ENCODE measurements around the gene TTC34.
"Not testable (repeated sequence)": the region's sequence is repeated elsewhere in the genome, so short reads cannot be mapped to it uniquely, and the experiment has no call there.

TTC34 gene

GRCh38 chr1:2775333-2775732, 26.2 kb downstream of the TTC34 start:
- DNase-seq (ENCODE audit: low read depth) = not testable (repeated sequence)

GRCh38 chr1:2768052-2768451, 33.4 kb downstream of the TTC34 start:
- DNase-seq (ENCODE audit: low read depth) = not testable (repeated sequence)

DNA sequence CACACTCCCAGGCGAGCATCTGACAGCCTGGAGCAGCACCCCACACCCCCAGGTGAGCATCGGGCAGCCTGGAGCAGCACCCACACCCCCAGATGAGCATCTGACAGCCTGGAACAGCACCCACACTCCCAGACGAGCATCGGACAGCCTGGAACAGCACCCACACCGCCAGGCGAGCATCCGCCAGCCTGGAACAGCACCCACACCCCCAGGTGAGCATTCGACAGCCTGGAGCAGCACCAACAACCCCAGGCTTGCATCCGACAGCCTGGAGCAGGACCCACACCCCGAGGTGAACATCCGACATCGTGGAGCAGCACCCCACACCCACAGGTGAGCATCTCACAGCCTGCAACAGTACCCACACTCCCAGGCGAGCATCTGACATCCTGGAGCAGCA, 42.1 kb downstream of the TTC34 start:
- DNase-seq (ENCODE audit: low read depth) = not testable (repeated sequence)

DNA sequence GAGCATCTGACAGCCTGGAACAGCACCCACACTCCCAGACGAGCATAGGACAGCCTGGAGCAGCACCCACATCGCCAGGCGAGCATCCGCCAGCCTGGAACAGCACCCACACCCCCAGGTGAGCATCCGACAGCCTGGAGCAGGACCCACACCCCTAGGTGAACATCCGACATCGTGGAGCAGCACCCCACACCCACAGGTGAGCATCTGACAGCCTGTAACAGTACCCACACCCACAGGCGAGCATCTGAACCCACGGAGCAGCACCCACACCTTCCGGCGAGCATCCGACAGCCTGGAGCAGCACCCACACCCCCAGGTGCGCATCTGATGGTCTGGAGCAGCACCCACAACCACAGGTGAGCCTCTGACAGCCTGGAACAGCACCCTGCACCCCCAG, 44.0 kb downstream of the TTC34 start:
- not testable (repeated sequence) for DNase-seq (ENCODE audit: low read depth)

DNA sequence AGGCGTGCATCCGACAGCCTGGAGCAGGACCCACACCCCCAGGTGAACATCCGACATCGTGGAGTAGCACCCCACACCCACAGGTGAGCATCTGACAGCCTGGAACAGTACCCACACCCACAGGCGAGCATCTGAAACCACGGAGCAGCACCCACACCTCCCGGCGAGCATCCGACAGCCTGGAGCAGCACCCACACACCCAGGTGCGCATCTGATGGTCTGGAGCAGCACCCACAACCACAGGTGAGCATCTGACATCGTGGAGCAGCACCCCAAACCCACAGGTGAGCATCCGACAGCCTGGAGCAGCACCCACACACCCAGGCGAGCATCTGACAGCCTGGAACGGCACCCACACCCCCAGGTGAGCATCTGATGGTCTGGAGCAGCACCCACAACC, 46.1 kb downstream of the TTC34 start:
- DNase-seq (ENCODE audit: low read depth) = not testable (repeated sequence)

DNA sequence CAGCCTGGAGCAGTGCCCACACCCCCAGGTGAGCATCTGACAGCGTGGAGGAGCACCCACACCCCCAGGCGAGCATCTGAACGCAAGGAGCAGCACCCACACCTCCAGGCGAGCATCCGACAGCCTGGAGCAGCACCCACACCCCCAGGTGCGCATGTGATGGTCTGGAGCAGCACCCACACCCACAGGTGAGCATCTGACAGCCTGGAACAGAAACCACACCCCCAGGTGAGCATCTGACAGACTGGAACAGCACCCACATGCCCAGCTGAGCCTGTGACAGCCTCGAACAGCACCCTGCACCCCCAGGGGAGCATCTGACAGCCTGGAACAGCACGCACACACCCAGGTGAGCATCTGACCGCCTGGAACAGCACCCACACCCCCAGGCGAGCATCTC, 46.9 kb downstream of the TTC34 start:
- not testable (repeated sequence) for DNase-seq (ENCODE audit: low read depth)

DNA sequence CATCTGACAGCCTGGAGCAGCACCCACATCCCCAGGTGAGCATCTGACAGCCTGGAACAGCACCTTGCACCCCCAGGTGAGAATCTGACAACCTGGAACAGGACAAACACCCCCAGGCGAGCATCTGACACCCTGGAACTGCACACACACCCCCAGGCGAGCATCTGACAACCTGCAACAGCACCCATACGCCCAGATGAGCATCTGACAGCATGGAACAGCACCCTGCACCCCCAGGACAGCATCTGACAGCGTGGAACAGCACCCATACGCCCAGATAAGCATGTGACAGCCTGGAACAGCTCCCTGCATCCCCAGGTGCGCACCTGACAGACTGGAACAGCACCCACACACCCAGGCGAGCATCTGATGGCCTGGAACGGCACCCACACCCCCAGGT, 49.0 kb downstream of the TTC34 start:
- DNase-seq (ENCODE audit: low read depth) = not testable (repeated sequence)

- not testable (repeated sequence) for DNase-seq (ENCODE audit: low read depth)
Measured at GRCh38 chr1:2751866-2752265, 49.6 kb downstream of the TTC34 start.

DNA sequence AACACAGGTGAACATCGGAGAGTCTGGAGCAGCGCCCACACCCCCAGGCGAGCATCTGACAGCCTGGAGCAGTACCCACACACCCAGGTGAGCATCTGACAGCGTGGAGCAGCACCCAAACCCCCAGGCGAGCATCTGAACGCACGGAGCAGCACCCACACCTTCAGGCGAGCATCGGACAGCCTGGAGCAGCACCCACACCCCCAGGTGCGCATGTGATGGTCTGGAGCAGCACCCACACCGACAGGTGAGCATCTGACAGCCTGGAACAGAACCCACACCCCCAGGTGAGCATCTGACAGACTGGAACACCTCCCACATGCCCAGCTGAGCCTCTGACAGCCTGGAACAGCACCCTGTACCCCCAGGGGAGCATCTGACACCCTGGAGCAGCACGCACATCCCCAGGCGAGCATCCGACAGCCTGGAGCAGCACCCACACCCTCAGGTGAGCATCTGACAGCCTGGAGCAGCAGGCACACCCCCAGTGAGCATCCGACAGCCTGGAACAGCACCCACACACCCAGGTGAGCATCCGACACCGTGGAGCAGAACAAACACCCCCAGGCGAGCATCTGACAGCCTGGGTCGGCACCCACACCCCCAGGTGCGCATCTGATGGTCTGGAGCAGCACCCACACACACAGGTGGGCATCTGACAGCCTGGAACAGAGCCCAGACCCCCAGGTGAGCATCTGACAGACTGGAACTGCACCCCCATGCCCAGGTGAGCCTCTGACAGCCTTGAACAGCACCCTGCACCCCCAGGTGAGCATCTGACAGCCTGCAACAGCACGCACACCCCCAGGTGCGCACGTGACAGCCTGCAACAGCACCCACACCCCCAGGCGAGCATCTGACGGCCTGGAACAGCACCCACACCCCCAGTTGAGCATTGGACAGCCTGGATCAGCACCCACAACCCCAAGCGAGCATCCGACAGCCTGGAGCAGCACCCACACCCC, 50.4 kb downstream of the TTC34 start:
- not testable (repeated sequence) for DNase-seq (ENCODE audit: low read depth)

DNA sequence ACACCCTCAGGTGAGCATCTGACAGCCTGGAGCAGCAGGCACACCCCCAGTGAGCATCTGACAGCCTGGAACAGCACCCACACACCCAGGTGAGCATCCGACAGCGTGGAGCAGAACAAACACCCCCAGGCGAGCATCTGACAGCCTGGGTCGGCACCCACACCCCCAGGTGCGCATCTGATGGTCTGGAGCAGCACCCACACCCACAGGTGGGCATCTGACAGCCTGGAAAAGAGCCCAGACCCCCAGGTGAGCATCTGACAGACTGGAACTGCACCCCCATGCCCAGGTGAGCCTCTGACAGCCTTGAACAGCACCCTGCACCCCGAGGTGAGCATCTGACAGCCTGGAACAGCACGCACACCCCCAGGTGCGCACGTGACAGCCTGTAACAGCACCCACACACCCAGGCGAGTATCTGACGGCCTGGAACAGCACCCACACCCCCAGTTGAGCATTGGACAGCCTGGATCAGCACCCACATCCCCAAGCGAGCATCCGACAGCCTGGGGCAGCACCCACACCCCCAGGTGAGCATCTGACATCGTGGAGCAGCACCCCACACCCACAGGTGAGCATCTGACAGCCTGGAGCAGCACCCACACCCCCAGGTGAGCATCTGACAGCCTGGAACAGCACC, 51.3 kb downstream of the TTC34 start:
- not testable (repeated sequence) for DNase-seq (ENCODE audit: low read depth)

DNA sequence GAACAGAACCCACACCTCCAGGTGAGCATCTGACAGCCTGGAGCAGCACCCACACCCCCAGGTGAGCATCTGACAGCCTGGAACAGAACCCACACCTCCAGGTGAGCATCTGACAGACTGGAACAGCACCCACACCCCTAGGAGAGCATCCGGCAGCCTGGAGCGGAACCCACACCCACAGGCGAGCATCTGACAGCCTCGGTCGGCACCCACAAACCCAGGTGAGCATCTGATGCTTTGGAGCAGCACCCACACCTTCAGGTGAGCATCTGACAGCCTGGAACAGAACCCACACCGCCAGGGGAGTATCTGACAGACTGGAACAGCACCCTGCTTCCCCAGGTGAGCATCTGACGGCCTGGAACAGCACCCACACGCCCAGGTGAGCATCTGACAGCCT, 52.9 kb downstream of the TTC34 start:
- DNase-seq (ENCODE audit: low read depth) = not testable (repeated sequence)

- DNase-seq (ENCODE audit: low read depth) = not testable (repeated sequence)
Measured at GRCh38 chr1:2694796-2695195, 106.7 kb downstream of the TTC34 start.

DNA sequence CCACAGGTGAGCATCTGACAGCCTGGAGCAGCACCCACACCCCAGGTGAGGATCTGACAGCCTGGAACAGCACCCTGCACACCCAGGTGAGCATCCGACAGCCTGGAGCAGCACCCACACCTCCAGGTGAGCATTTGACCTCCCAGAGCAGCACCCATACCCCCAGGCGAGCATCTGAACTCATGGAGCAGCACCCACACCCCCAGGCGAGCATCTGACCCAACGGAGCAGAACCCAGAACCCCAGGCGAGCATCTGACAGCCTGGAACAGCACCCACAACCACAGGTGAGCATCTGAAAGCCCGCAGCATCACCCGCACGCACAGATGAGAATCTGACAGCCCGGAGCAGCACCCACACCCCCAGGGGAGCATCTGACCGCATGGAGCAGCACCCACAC, 111.3 kb downstream of the TTC34 start:
- not testable (repeated sequence) for DNase-seq (ENCODE audit: low read depth)

DNA sequence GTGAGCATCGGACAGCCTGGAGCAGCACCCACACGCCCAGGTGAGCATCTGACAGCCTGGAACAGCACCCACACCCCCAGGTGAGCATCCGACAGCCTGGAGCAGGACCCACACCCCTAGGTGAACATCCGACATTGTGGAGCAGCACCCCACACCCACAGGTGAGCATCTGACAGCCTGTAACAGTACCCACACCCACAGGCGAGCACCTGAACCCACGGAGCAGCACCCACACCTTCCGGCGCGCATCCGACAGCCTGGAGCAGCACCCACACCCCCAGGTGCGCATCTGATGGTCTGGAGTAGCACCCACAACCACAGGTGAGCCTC, 113.2 kb downstream of the TTC34 start:
- not testable (repeated sequence) for DNase-seq (ENCODE audit: low read depth)

GRCh38 chr1:2687638-2688335, 113.7 kb downstream of the TTC34 start:
- DNase-seq (ENCODE audit: low read depth) = not testable (repeated sequence)

- not testable (repeated sequence) for DNase-seq (ENCODE audit: low read depth)
Measured at GRCh38 chr1:2687174-2687591, 114.3 kb downstream of the TTC34 start.

GRCh38 chr1:2686091-2686863, 115.2 kb downstream of the TTC34 start:
- DNase-seq (ENCODE audit: low read depth) = not testable (repeated sequence)

DNA sequence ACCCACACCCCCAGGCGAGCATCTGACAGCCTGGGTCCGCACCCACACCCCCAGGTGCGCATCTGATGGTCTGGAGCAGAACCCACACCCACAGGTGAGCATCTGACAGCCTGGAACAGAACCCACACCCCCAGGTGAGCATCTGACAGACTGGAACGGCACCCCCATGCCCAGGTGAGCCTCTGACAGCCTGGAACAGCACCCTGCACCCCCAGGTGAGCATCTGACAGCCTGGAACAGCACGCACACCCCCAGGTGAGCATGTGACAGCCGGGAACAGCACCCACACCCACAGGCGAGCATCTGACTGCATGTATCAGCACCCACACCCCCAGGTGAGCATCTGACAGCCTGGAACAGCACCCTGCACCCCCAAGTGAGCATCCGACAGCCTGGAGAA, 115.8 kb downstream of the TTC34 start:
- DNase-seq (ENCODE audit: low read depth) = not testable (repeated sequence)

GRCh38 chr1:2684878-2685277, 116.6 kb downstream of the TTC34 start:
- not testable (repeated sequence) for DNase-seq (ENCODE audit: low read depth)

GRCh38 chr1:2684000-2684399, 117.5 kb downstream of the TTC34 start:
- not testable (repeated sequence) for DNase-seq (ENCODE audit: low read depth)

DNA sequence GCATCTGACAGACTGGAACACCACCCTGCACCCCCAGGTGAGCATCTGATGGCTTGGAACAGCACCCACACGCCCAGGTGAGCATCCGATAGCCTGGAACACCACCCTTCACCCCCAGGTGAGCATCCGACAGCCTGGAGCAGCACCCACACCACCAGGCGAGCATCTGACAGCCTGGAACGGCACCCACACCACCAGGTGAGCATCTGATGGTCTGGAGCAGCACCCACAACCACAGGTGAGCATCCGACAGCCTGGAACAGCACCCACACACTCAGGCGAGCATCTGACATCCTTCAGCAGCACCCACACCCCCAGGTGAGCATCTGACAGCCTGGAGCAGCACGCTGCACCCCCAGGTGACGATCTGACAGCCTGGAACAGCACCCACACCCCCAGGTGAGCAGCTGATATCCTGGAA, 118.2 kb downstream of the TTC34 start:
- not testable (repeated sequence) for DNase-seq (ENCODE audit: low read depth)

DNA sequence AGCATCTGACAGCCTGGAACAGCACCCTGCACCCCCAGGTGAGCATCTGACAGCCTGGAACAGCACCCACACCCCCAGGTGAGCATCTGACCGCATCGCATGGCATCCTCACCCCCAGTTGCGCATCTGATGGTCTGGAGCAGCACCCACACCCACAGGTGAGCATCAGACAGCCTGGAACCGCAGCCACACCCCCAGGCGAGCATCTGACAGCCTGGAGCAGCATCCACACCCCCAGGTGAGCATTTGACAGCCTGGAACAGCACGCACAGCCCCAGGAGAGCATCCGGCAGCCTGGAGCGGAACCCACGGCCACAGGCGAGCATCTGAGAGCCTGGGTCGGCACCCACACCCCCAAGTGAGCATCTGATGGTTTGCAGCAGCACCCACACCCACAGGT, 118.6 kb downstream of the TTC34 start:
- DNase-seq (ENCODE audit: low read depth) = not testable (repeated sequence)
